IPS DF 4.7 (cell line): Measurements from ENCODE around the gene TTN.

Source experiments
- DNase-seq: peaks from one replicate; pipeline ENCODE4 v3.0.0-alpha.2; 2013; ENCODE audit warnings: low spot score; ENCODE audit errors: extremely low read depth

Gene TTN

GRCh38 chr2:178499640-178500039, 307.6 kb downstream of the TTN start:
- no peak for DNase-seq

DNA sequence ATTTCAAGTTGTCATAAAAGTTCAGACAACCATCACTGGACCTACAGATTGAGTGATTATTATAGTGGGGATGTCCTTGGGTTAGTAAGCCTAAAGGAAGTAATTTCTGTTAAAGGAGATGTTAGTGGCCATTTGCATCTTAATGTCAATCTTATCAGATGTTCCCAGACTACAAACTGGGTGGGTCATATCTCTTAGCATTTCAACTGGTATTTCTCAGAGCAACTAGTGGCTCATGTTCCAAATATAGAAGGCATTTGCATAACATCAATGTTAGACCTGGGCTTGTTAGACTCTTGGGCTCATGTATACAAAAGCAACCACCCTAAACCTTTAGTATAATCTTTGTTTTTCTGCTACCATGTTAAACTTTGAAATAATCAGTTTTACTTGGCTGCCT, 309.1 kb downstream of the TTN start:
- DNase-seq: no peak

- DNase-seq: no peak
Measured at GRCh38 chr2:178496049-178496448, 311.2 kb downstream of the TTN start.

- DNase-seq: no peak
Measured at GRCh38 chr2:178491612-178492011, 315.6 kb downstream of the TTN start.

DNA sequence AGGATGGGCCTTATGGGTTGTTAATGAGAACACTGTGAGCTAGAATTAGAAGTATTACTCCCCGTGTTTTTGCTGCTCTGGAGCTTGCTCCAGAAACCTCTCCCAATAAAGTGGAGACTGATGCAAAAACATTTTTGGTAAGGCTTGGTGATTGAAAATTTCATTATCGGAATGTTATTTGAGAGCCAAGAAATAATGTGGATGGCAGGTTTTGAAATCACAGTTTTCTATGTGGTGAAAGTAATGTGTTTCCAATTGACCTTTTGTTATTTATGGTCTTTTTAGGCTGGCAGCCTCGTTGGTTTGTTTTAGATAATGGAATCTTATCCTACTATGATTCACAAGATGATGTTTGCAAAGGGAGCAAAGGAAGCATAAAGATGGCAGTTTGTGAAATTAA, 321.9 kb downstream of the TTN start:
- DNase-seq: no peak

DNA sequence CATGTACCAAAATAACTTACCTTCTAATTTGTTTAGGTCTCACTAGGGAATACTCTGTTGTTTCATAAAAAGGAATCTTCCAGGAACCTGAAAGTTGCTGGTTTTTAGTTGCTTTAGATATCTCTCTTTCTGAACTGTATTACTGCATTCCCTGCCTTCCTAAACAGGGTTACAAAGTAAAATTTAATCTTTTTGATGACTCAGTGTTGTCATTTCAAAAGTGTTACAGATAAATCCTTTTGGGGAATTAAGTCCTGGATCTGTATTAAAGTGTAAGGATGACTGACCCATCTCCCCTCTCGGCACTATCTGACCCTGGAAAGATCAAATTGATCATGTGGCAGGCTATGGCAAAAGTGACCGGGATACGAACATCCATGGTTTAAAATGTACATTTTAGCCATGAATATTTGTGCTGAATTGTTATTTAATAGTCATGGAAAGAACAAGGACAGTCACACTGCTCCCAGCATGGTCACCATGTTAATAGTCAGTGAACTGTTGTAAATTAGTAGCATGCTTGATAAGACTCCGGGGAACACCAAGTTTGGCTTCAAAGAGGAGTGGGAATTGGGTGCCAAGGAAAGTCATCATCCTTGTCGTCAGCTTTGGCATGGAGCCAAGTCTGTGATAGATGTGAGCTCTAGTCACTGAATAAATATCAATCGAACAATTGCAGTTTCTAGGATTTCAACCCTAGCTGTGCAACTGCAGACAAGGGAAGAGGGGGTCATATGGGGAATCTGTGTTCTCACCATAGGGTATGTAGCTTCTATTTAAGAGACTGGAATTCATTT, 322.8 kb downstream of the TTN start:
- DNase-seq: no peak

GRCh38 chr2:178482437-178482836, 324.8 kb downstream of the TTN start:
- DNase-seq: no peak

GRCh38 chr2:178480227-178481181, 326.7 kb downstream of the TTN start, which contains the start of gene PLEKHA3:
PLEKHA3 (plus strand) TSS chr2:178480457; CDS start chr2:178480870, 413 bp downstream.
- no peak for DNase-seq

DNA sequence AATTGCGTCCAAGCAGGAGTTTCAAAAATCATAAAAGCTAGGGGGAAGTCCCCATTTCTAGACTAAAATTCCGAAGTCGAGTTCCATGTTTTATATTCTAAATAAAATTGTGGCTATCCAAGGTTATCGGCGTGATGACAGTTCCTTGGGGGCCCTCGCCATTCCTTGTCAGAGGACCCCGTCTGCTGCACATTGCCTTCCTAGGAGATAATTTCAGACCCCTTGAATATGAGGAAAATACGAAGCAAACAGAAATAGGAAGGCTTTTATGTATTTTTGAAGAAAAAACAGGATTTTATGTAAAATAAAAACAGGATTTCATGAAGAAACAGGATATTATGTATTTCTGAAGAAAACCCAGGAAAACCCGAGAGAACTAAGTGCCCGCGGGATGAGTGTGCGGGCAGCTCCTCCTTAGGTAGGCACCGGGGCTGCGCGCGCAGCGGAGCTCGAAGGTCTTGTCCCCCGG, 327.4 kb downstream of the TTN start:
- no peak for DNase-seq

GRCh38 chr2:178479275-178479616, 328.0 kb downstream of the TTN start:
- DNase-seq: no peak

DNA sequence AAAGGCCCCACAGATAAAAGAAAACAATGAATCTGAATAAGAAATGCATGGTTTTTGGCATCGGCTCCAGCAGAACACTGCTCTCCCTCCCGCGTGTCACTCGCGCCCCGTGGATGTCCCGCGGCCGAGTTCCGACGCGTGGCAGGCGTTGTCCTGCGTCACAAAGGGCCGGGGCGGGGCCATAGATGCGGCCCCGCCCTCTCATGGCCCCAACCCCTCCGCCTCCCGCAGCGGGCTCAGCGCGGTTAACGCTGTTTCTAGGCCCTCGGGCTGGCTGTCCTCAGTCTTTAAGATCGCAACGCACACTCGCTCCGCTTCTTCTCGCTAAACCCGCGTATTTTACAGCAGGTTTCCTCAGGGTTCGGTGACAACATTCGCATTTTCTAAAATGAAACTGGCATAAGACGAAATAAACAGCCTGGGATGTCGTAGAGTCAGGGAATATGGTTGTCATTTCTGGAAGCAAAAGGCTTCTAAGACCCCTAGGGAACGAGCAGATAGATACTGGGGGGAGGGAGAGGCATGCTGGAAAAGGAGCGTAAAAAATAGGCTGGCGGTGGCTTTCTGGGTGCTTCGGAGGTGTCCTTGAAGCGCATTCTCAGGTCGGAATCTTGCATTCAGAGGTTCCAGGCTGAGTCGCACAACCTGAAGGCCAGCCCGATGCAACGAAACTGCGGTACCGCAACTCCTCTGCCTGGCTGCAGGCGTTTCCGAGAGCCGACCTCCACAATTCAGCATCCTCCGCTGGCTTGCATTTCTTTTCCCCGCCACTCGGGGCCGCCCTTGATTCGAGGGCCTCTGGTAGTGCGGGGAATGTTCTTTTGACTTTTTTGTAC, 328.6 kb downstream of the TTN start, which contains the start of gene FKBP7:
TSS of gene FKBP7 (minus strand) at position 162 of the 836 bp plus-strand sequence. CDS start at position 61, 101 bp downstream.
- peak; percentile 36 for DNase-seq

GRCh38 chr2:178478130-178478438, 329.1 kb downstream of the TTN start:
- DNase-seq: no peak

- no peak for DNase-seq
Measured at GRCh38 chr2:178477443-178478129, 329.6 kb downstream of the TTN start.

DNA sequence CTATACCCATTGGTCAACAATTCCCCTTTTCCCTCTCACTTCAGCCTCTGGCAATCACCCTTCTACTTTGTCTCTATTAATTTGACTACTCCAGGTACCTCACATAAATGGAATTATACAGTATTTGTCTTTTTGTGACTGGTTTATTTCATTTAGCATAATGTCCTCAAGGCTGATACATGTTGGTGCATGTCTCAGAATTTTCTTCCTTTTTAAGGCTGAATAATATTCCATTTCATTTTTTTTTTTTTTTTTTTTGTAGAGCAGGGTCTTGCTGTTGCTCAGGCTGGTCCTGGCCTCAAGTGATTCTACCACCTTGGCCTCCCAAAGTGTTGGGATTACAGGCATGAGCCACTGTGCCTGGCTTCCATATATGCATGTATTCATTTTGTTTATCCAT, 330.7 kb downstream of the TTN start:
- no peak for DNase-seq
